ENCODE measurements around the gene HMGCR. TPM values are rescaled to one million over a fixed set of nuclear protein-coding genes. Genes with fewer than 3 reads are reported as not detected.

The HMGCR gene
- total and polyA plus RNA-seq, 3 donors from 2014 or later = 33.6 to 49.8 (median 44.8) TPM

DNA sequence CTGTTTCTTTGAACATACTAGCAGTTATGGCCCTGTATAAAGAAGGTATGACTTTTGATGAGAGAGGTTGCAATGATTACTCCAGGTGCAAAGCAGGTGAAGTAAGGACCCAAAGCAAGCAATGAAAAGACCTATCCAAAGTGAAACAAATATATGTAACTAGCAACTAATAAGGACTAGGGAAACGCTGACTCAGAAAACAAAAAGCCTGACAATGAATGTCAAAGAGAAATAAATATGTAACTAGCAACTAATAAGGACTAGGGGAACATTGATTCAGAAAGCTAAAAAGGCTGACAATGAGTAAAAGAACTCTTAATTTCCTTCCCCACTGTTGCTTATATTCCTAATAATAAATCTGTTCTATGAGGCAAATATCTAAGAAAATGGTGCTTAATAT, 43.1 kb downstream of the HMGCR start:
- no peak for TF ChIP-seq POLR2A (IDR thresholded peaks at IDR 0.05)
- TF ChIP-seq, protein P1, sequence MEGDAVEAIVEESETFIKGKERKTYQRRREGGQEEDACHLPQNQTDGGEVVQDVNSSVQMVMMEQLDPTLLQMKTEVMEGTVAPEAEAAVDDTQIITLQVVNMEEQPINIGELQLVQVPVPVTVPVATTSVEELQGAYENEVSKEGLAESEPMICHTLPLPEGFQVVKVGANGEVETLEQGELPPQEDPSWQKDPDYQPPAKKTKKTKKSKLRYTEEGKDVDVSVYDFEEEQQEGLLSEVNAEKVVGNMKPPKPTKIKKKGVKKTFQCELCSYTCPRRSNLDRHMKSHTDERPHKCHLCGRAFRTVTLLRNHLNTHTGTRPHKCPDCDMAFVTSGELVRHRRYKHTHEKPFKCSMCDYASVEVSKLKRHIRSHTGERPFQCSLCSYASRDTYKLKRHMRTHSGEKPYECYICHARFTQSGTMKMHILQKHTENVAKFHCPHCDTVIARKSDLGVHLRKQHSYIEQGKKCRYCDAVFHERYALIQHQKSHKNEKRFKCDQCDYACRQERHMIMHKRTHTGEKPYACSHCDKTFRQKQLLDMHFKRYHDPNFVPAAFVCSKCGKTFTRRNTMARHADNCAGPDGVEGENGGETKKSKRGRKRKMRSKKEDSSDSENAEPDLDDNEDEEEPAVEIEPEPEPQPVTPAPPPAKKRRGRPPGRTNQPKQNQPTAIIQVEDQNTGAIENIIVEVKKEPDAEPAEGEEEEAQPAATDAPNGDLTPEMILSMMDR (IDR thresholded peaks at IDR 0.05) = no peak
- Histone ChIP-seq H3K4me3 (no peak overlapping the region), H3K27ac (no peak overlapping the region), H3K4me1 (no peaks in the 10 kb centered on the region), H3K36me3 (ENCODE audit: low read depth, missing control alignments) (no peaks in the 10 kb centered on the region), H3K9me3 (no peaks in the 10 kb centered on the region), H3K27me3 (no peaks in the 10 kb centered on the region)
- no peak for DNase-seq
- intact Hi-C loops (cut with DNase I; ENCODE audit: low total_unique reads) = no loop called here
- 93 to 100% methylated on average over 1 of the region's 1 CpG for WGBS, 2 donors

DNA sequence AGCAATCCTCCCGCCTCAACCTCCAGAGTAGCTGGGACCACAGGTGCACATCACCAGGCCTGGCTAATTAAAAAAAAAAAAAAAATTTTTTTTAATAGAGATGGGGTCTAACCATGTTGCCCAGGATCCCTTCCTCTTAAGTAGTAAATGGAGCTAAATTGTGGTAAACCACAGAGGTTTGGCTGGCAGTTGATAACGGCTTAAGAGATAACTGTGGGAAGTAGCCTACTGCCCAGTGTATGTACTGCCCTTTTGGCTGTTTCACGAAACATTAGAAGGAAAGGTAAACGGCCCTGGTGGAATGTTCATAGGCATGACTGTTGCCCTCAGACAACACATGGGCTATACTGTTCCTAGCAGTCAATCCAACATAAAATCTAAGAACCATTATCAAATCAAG, 44.4 kb downstream of the HMGCR start:
- no peak for DNase-seq
- WGBS, 2 donors = 65 to 89% methylated on average over 4 of the region's 4 CpGs
- H3K4me1 ChIP-seq = no peaks in the 10 kb centered on the region
- H3K36me3 ChIP-seq (ENCODE audit: low read depth, missing control alignments) = no peaks in the 10 kb centered on the region
- intact Hi-C loops (cut with DNase I; ENCODE audit: low total_unique reads) = no loop called here
- TF ChIP-seq, protein P1 (IDR thresholded peaks at IDR 0.05) = no peak
- TF ChIP-seq POLR2A (IDR thresholded peaks at IDR 0.05) = no peak
- no peak overlapping the region for H3K27ac ChIP-seq
- H3K4me3 ChIP-seq = no peak overlapping the region
- H3K9me3 ChIP-seq = no peaks in the 10 kb centered on the region
- no peaks in the 10 kb centered on the region for H3K27me3 ChIP-seq

DNA sequence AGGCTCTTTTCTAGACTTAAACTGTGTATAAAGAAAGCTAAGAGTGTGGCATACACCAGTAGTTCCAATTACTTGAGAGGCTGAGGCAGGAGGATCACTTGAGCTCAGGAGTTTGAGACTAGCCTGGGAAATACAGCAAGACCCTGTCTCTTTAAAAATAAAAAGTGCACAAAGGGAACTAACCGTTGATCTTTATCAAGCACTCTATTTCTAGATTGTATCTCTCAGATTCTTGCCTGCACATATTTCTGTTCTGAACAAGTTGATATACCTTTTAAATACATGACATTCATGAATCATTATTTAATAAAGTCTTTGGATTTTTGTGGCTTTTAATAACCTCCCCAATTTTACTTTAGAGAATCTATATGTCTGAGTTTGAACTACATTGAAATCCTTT, 47.2 kb downstream of the HMGCR start:
- no peak for DNase-seq
- Histone ChIP-seq H3K36me3 (ENCODE audit: low read depth, missing control alignments) (no peaks in the 10 kb centered on the region), H3K4me1 (no peaks in the 10 kb centered on the region), H3K9me3 (no peaks in the 10 kb centered on the region), H3K27me3 (no peaks in the 10 kb centered on the region), H3K4me3 (no peak overlapping the region), H3K27ac (no peak overlapping the region)
- WGBS, 2 donors = 76 to 93% methylated on average over 1 of the region's 1 CpG
- intact Hi-C loops (cut with DNase I; ENCODE audit: low total_unique reads) = no loop called here
- no peak for TF ChIP-seq POLR2A (IDR thresholded peaks at IDR 0.05)
- TF ChIP-seq, protein P1 (IDR thresholded peaks at IDR 0.05) = no peak

DNA sequence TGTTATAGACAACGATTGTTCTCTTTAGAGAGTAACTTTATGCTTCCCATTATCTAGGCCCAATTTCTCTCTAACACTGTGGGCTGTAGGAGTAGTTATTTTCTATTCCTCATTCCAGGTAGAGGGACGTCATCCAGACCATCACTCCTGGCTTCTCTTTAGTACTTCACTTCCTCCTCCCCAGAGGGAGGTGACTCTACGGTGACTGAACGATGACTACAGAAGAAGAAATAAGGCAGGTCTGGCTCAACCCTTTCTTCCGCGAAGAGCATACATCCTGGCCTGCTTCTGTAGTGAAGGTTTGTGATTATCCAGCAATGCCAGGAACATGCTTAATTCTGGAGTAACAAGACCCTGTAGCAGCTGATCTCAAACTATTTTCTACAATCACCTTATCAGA, 50.8 kb downstream of the HMGCR start:
- Histone ChIP-seq H3K9me3 (no peaks in the 10 kb centered on the region), H3K27ac (no peak overlapping the region), H3K36me3 (ENCODE audit: low read depth, missing control alignments) (no peaks in the 10 kb centered on the region), H3K27me3 (no peaks in the 10 kb centered on the region), H3K4me3 (no peak overlapping the region), H3K4me1 (no peaks in the 10 kb centered on the region)
- intact Hi-C loops (cut with DNase I; ENCODE audit: low total_unique reads) = no loop called here
- 84 to 96% methylated on average over 6 of the region's 6 CpGs for WGBS, 2 donors
- no peak for DNase-seq
- TF ChIP-seq, protein P1 (IDR thresholded peaks at IDR 0.05) = no peak
- TF ChIP-seq POLR2A (IDR thresholded peaks at IDR 0.05) = no peak

DNA sequence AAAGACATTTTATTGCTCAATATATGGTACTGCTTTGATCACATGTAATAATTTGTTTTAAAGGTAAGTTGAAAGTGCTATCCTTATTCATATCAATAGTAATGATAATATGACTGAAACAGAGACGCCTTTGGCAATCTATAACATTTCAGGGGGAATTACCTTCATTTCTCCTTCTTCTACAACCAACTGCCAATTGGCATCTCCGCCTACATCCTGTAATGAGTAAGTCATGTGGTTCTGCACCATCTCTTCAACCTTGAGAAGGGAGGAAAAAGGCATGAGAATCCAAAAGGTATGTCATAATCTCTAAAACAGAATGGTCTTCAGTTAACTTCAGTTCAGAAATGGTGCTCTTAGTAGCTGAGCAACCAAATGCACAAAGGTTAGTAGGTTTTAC, 52.4 kb downstream of the HMGCR start:
- no peaks in the 10 kb centered on the region for H3K9me3 ChIP-seq
- no peak for DNase-seq
- no peaks in the 10 kb centered on the region for H3K36me3 ChIP-seq (ENCODE audit: low read depth, missing control alignments)
- no peak overlapping the region for H3K4me3 ChIP-seq
- H3K27ac ChIP-seq = no peak overlapping the region
- WGBS, 2 donors = 94 to 96% methylated on average over 2 of the region's 2 CpGs
- intact Hi-C loops (cut with DNase I; ENCODE audit: low total_unique reads) = no loop called here
- no peaks in the 10 kb centered on the region for H3K4me1 ChIP-seq
- no peak for TF ChIP-seq POLR2A (IDR thresholded peaks at IDR 0.05)
- TF ChIP-seq, protein P1 (IDR thresholded peaks at IDR 0.05) = no peak
- H3K27me3 ChIP-seq = no peaks in the 10 kb centered on the region

Data from testis (tissue), 3 donors.